ENCODE results near the gene ACOD1.

The ACOD1 gene

DNA sequence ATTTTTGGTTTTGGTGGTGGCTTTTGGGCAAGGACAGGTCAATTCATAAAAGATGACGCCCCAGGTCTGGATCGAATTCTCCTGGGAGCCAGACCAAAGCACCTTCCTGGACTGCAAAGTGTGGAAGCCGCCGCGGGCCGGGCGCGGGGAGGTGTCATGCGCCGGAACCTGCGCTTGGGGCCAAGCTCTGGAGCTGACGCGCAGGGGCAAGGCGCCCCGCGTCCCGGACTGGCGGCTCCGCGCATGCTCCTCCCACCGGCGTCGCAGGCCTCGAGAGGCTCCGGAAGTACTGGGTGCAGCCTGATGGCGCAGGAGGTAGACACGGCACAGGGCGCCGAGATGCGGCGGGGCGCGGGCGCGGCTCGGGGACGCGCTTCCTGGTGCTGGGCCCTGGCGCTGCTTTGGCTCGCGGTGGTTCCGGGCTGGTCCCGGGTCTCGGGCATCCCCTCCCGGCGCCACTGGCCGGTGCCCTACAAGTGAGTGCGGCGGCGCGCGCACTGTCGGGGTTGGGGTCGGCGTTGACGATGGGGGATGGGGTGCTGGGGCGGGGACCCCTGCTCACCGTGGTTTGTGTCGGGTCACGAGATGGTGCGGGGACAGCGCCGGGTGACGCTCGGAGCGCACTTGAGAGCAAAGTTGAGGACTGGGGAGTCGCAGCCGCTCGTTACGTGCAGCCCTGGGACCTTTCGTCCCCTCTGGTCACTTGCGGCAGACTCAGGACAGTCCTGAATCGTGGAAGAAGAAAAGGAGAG is 43.7 kb downstream of the ACOD1 start, which contains the start of gene CLN5:
Gene CLN5, plus strand, starts transcription at position 286 of the 752 bp plus-strand sequence. Its CDS starts 18 bp downstream, at position 304.
- peak; percentile 97 for DNase-seq (ENCODE audit: low spot score)

GRCh38 chr13:76992548-76993001 is 44.3 kb downstream of the ACOD1 start:
- DNase-seq (ENCODE audit: low spot score), result no peak

DNA sequence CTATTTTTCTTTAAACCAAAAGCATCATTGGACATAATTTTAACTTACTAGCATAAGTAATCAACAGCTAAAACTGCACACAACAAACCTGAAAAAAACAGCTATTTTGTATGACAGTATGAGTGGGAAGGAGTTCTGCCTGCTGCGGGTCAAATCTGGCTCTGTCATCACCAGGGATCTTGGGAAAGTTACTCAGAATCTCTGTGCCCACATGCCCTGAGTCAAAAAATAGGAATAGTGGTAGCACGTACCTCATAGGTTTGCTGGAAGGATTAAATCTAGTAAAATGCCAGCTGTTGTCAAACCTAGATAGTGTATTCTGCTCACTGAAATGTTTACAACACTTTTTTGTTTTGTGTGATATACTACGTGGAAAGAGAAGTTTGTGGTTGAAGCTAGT is 44.7 kb downstream of the ACOD1 start:
- DNase-seq (ENCODE audit: low spot score), result no peak

GRCh38 chr13:76993473-76993872 is 45.2 kb downstream of the ACOD1 start:
- no peak for DNase-seq (ENCODE audit: low spot score)

GRCh38 chr13:76994281-76994680 is 46.0 kb downstream of the ACOD1 start:
- no peak for DNase-seq (ENCODE audit: low spot score)

DNA sequence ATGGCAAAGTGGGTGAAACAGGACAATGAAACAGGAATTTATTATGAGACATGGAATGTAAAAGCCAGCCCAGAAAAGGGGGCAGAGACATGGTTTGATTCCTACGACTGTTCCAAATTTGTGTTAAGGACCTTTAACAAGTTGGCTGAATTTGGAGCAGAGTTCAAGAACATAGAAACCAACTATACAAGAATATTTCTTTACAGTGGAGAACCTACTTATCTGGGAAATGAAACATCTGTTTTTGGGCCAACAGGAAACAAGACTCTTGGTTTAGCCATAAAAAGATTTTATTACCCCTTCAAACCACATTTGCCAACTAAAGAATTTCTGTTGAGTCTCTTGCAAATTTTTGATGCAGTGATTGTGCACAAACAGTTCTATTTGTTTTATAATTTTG is 52.2 kb downstream of the ACOD1 start:
- no peak for DNase-seq (ENCODE audit: low spot score)

DNA sequence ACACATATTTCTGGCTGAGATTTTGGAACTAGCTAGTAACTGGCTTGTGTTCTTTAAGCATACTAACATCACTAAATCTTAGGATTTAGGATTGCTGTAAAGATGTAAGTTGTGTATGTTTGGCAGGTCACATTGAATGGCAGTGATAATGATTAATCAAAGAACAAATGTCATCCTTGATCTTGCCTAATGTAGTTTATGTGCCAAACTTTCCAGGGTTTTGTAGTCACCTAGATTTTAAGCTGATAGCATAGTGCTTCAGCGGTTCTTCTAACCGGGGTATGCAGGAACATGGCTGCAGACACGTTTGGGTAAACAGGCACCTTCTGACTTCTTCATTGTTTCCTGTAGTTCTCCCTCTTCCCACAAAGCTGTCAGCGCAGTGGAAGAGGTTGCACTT is 53.2 kb downstream of the ACOD1 start:
- DNase-seq (ENCODE audit: low spot score), result no peak

GRCh38 chr13:77001963-77002587 is 53.8 kb downstream of the ACOD1 start:
- no peak for DNase-seq (ENCODE audit: low spot score)

GRCh38 chr13:77002590-77003190 is 54.4 kb downstream of the ACOD1 start:
- DNase-seq (ENCODE audit: low spot score), result peak; percentile 41

All from D341Med (cell line).